Right lobe of liver (tissue), 6 donors: ENCODE results near the gene DLG3. TPM values are rescaled to one million over a fixed set of nuclear protein-coding genes. Genes with fewer than 3 reads are reported as not detected.
"Not testable (repeated sequence)": the region's sequence is repeated elsewhere in the genome, so short reads cannot be mapped to it uniquely, and the experiment has no call there.

ENCODE experiments used
- ATAC-seq, 4 donors: fragments of 200-7000 bp; cut with Tn5 transposase; one replicate each; pipeline ENCODE4 v1.9.1; 2020; ENCODE audit warnings: mild to moderate bottlenecking in 4 of 4, moderate library complexity in 4 of 4
- DNase-seq, 3 donors: peaks; one replicate each; pipeline ENCODE4 v3.0.0-alpha.2; 2020
- H3K27ac ChIP-seq, 3 donors: fragments of 200-600 bp; one replicate each; pipeline ENCODE4 v1.8.0; 2022
- H3K27me3 ChIP-seq, 2 donors: fragments of 200-600 bp; one replicate each; pipeline ENCODE4 v1.8.0; 2022
- H3K36me3 ChIP-seq, 4 donors: fragments of 200-600 bp; sonication (generic) in 1 of 4; one replicate each; pipeline versions ENCODE4 v1.5.1 to v1.8.0; 2017 to 2022; ENCODE audit warnings: control low read depth in 1 of 4
- H3K4me1 ChIP-seq, 4 donors: fragments of 200-600 bp; sonication (generic) in 1 of 4; one replicate each; pipeline versions ENCODE4 v1.5.1 to v1.8.0; 2017 to 2022; ENCODE audit warnings: control low read depth in 1 of 4
- H3K4me3 ChIP-seq, 3 donors: fragments of 200-600 bp; one replicate each; pipeline ENCODE4 v1.8.0; 2022
- H3K9me3 ChIP-seq, 4 donors: fragments of 200-600 bp; sonication (generic) in 1 of 4; one replicate each; pipeline versions ENCODE4 v1.5.1 to v1.8.0; 2017 to 2022; ENCODE audit warnings: control low read depth in 1 of 4
- POLR2A ChIP-seq: fragments of 450-650 bp; IDR thresholded peaks from one replicate; pipeline ENCODE4 v1.6.1; 2017; ENCODE audit warnings: antibody characterized with exemption, mild to moderate bottlenecking
- WGBS: methylation state at CpG from one replicate; pipeline ENCODE4 v1.1.6; 2018; ENCODE audit warnings: low coverage, low lambda C conversion rate; ENCODE audit not compliant: insufficient coverage; ENCODE audit errors: missing lambda C conversion rate; 5-methylcytosine and 5-hydroxymethylcytosine counted together
- intact Hi-C, 2 donors: fragments of 100-400 bp; cut with DNase I; formaldehyde crosslinking; loops; one replicate each; pipeline versions ENCODE4 v1.11.2 to v1.14.1; 2022
- total RNA-seq, 6 experiments: library from RNA; depleted of rRNA in 2 of 6; stranded (reverse); fragments of >200 nt in 2 of 6; fragmentation: NEBNext Ultra II Directional in 3 of 6; extraction: Animal tissue kit (Norgen Biotek cat#: 25700) in 3 of 6; gene quantifications; one replicate each; pipeline versions ENCODE4 v1.1.0 to v1.2.4, GENCODE V29; 2016 to 2023
- TF ChIP-seq, protein P1 (sequence below), 4 donors: fragments of 200-600 bp in 3 of 4; fragments of 450-650 bp in 1 of 4; IDR thresholded peaks; one replicate each; pipeline versions ENCODE4 v1.5.1 to v1.8.0; 2016 to 2022; ENCODE audit warnings: antibody characterized with exemption in 4 of 4, mild to moderate bottlenecking in 2 of 4
- donor health status: DM: no; HTN: yes; CAD: no.
- donor health status: DM: no; HTN: no; CAD: no.
- donor health status: DM: no; HTN: no; CAD: no.
- donor health status: DM: no; HTN: yes; CAD: no.
- donor health status: DM: no; HTN: yes; CAD: no.

Gene DLG3
- total RNA-seq, 6 experiments from 2014 or later = 0.37 to 2.1 (median 1.1) TPM

DNA sequence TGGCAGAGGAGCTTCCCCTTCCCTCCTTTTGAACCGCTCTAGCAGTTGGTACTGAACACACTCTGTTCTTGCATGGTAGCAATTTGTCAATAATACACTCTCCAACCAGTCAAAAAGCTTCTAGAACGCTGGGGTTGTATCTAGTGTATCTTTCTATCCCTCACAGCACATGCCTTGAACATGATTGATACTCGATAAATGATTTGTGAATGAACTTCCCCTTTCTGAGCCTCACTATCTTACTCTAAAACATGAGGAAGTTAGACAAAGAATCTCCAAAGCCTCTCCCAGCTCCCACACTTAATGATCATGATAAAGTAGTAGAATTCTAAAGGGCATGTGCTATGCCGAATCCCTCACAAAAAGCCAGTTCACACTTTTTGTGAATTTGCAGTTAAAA, 64.4 kb downstream of the DLG3 start:
- Histone ChIP-seq H3K27ac (no peak overlapping the region), H3K4me1 (no peaks in the 10 kb centered on the region), H3K36me3 (no peaks in the 10 kb centered on the region), H3K27me3 (no peaks in the 10 kb centered on the region), H3K9me3 (no peaks in the 10 kb centered on the region), H3K4me3 (no peak overlapping the region)
- TF ChIP-seq POLR2A = no peak
- TF ChIP-seq, protein P1, sequence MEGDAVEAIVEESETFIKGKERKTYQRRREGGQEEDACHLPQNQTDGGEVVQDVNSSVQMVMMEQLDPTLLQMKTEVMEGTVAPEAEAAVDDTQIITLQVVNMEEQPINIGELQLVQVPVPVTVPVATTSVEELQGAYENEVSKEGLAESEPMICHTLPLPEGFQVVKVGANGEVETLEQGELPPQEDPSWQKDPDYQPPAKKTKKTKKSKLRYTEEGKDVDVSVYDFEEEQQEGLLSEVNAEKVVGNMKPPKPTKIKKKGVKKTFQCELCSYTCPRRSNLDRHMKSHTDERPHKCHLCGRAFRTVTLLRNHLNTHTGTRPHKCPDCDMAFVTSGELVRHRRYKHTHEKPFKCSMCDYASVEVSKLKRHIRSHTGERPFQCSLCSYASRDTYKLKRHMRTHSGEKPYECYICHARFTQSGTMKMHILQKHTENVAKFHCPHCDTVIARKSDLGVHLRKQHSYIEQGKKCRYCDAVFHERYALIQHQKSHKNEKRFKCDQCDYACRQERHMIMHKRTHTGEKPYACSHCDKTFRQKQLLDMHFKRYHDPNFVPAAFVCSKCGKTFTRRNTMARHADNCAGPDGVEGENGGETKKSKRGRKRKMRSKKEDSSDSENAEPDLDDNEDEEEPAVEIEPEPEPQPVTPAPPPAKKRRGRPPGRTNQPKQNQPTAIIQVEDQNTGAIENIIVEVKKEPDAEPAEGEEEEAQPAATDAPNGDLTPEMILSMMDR (IDR thresholded peaks at IDR 0.05) = no peak
- 35% methylated on average over 4 of the region's 4 CpGs for WGBS
- DNase-seq (no peak), ATAC-seq (no peak)
- intact Hi-C loops = no loop called here

DNA sequence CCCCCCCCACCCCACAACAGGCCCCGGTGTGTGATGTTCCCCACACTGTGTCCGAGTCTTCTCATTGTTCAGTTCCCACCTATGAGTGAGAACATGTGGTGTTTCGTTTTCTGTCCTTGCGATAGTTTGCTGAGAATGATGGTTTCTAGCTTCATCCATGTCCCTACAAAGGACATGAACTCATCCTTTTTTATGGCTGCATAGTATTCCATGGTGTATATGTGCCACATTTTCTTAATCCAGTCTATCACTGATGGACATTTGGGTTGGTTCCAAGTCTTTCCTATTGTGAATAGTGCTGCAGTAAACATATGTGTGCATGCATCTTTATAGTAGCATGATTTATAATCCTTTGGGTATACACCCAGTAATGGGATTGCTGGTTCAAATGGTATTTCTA, 70.6 kb downstream of the DLG3 start:
- ATAC-seq, intact Hi-C loops, H3K27me3 ChIP-seq, H3K9me3 ChIP-seq, DNase-seq, H3K27ac ChIP-seq, H3K36me3 ChIP-seq, H3K4me1 ChIP-seq, H3K4me3 ChIP-seq: not testable (repeated sequence)
- 95% methylated on average over 4 of the region's 4 CpGs for WGBS

- ATAC-seq, intact Hi-C loops, H3K36me3 ChIP-seq, H3K9me3 ChIP-seq, H3K27me3 ChIP-seq, H3K4me1 ChIP-seq, H3K4me3 ChIP-seq, H3K27ac ChIP-seq, DNase-seq: not testable (repeated sequence)
- no CpG with 5 or more reads among the region's 1 CpG for WGBS
Measured at GRCh38 chrX:70515692-70516091, 71.1 kb downstream of the DLG3 start.

- TF ChIP-seq, protein P1 (IDR thresholded peaks at IDR 0.05) = no peak
- TF ChIP-seq POLR2A = no peak
- Histone ChIP-seq H3K9me3 (no peaks in the 10 kb centered on the region), H3K27me3 (no peaks in the 10 kb centered on the region), H3K4me3 (no peak overlapping the region), H3K36me3 (no peaks in the 10 kb centered on the region), H3K4me1 (no peaks in the 10 kb centered on the region), H3K27ac (no peak overlapping the region)
- ATAC-seq (no peak), DNase-seq (no peak)
- intact Hi-C loops = no loop called here
- WGBS = 41% methylated on average over 4 of the region's 8 CpGs
Measured at GRCh38 chrX:70525733-70526132, 81.1 kb downstream of the DLG3 start.

- ATAC-seq (no peak), DNase-seq (no peak)
- no peaks in the 10 kb centered on the region for H3K27me3 ChIP-seq
- H3K27ac ChIP-seq = no peak overlapping the region
- intact Hi-C loops = no loop called here
- TF ChIP-seq, protein P1 (IDR thresholded peaks at IDR 0.05) = no peak
- H3K9me3 ChIP-seq = no peaks in the 10 kb centered on the region
- H3K4me3 ChIP-seq = no peak overlapping the region
- no peaks in the 10 kb centered on the region for H3K4me1 ChIP-seq
- no peaks in the 10 kb centered on the region for H3K36me3 ChIP-seq
Measured at GRCh38 chrX:70527053-70527452, 82.4 kb downstream of the DLG3 start.

GRCh38 chrX:70527610-70528345, 83.1 kb downstream of the DLG3 start:
- Histone ChIP-seq H3K27ac (no peak overlapping the region), H3K4me3 (no peak overlapping the region), H3K9me3 (no peaks in the 10 kb centered on the region), H3K36me3 (no peaks in the 10 kb centered on the region), H3K4me1 (no peaks in the 10 kb centered on the region), H3K27me3 (no peaks in the 10 kb centered on the region)
- intact Hi-C loops = no loop called here
- TF ChIP-seq, protein P1 (IDR thresholded peaks at IDR 0.05) = no peak
- TF ChIP-seq POLR2A = no peak
- ATAC-seq = no peak
- no peak for DNase-seq
- WGBS = 28% methylated on average over 3 of the region's 3 CpGs
